ENCODE data around the gene TTI1. TPM values are rescaled to one million over a fixed set of nuclear protein-coding genes. Genes with fewer than 3 reads are reported as not detected.

TTI1 gene
- total and polyA plus RNA-seq, 2 of the 13 experiments (the other 11 are each of a cell fraction or from before 2014, with no cell fraction given), result 22.9 to 39.8 TPM

DNA sequence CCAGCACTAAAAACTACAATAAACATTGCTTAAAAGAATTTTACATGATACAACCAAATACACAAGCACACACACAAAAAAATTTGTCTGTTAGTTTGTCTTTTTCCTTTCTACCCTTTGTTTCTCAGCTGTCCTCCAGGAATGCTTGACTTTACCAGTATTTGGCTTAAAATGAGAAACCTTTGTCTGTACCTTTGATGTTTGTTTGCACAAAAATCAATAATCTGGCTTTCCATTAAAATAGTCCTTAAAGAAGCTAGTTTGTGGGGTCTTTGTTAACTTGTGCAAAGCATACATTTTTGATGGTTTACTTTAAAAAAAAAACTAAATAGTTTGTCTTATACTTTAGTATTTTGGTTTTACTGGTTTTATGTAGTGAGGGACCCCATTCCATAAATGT, 49.6 kb upstream of the TTI1 start (continued):
- TF ChIP-seq, protein P1, sequence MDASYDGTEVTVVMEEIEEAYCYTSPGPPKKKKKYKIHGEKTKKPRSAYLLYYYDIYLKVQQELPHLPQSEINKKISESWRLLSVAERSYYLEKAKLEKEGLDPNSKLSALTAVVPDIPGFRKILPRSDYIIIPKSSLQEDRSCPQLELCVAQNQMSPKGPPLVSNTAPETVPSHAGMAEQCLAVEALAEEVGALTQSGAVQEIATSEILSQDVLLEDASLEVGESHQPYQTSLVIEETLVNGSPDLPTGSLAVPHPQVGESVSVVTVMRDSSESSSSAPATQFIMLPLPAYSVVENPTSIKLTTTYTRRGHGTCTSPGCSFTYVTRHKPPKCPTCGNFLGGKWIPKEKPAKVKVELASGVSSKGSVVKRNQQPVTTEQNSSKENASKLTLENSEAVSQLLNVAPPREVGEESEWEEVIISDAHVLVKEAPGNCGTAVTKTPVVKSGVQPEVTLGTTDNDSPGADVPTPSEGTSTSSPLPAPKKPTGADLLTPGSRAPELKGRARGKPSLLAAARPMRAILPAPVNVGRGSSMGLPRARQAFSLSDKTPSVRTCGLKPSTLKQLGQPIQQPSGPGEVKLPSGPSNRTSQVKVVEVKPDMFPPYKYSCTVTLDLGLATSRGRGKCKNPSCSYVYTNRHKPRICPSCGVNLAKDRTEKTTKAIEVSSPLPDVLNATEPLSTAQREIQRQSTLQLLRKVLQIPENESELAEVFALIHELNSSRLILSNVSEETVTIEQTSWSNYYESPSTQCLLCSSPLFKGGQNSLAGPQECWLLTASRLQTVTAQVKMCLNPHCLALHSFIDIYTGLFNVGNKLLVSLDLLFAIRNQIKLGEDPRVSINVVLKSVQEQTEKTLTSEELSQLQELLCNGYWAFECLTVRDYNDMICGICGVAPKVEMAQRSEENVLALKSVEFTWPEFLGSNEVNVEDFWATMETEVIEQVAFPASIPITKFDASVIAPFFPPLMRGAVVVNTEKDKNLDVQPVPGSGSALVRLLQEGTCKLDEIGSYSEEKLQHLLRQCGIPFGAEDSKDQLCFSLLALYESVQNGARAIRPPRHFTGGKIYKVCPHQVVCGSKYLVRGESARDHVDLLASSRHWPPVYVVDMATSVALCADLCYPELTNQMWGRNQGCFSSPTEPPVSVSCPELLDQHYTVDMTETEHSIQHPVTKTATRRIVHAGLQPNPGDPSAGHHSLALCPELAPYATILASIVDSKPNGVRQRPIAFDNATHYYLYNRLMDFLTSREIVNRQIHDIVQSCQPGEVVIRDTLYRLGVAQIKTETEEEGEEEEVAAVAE (CRISPR knock-in tag; IDR thresholded peaks at IDR 0.05; ENCODE audit: borderline replicate concordance), result peak; percentile 46; the same call in 1 of the 2 replicates
- TF ChIP-seq DNMT1 (CRISPR knock-in tag; IDR thresholded peaks at IDR 0.05), result no peak
- TF ChIP-seq, protein P2, sequence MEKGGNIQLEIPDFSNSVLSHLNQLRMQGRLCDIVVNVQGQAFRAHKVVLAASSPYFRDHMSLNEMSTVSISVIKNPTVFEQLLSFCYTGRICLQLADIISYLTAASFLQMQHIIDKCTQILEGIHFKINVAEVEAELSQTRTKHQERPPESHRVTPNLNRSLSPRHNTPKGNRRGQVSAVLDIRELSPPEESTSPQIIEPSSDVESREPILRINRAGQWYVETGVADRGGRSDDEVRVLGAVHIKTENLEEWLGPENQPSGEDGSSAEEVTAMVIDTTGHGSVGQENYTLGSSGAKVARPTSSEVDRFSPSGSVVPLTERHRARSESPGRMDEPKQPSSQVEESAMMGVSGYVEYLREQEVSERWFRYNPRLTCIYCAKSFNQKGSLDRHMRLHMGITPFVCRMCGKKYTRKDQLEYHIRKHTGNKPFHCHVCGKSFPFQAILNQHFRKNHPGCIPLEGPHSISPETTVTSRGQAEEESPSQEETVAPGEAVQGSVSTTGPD (CRISPR knock-in tag; IDR thresholded peaks at IDR 0.05), result peak; percentile 99
- TF ChIP-seq, protein P3, sequence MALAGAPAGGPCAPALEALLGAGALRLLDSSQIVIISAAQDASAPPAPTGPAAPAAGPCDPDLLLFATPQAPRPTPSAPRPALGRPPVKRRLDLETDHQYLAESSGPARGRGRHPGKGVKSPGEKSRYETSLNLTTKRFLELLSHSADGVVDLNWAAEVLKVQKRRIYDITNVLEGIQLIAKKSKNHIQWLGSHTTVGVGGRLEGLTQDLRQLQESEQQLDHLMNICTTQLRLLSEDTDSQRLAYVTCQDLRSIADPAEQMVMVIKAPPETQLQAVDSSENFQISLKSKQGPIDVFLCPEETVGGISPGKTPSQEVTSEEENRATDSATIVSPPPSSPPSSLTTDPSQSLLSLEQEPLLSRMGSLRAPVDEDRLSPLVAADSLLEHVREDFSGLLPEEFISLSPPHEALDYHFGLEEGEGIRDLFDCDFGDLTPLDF (CRISPR knock-in tag; IDR thresholded peaks at IDR 0.05), result no peak
- no peak for TF ChIP-seq FIP1L1 (IDR thresholded peaks at IDR 0.05; ENCODE audit: borderline replicate concordance, insufficient read depth, low read depth, low read length)
- TF ChIP-seq ZNF749 (CRISPR knock-in tag; IDR thresholded peaks at IDR 0.05; ENCODE audit: borderline replicate concordance), result no peak
- TF ChIP-seq ZNF335 (CRISPR knock-in tag; IDR thresholded peaks at IDR 0.05), result no peak
- TF ChIP-seq ZNF331 (CRISPR knock-in tag; IDR thresholded peaks at IDR 0.05), result peak; percentile 55; the same call in 1 of the 2 replicates
- TF ChIP-seq NR2F6 (IDR thresholded peaks at IDR 0.05), result peak; percentile 81
- 0 out of 2 replicates have a peak, but pooled peaks have one; percentile 55 for TF ChIP-seq NR2F6 (CRISPR knock-in tag; IDR thresholded peaks at IDR 0.05)
- no peak for TF ChIP-seq ZNF777 (CRISPR knock-in tag; IDR thresholded peaks at IDR 0.05)
- no peak for TF ChIP-seq ZC3H13 (CRISPR knock-in tag; IDR thresholded peaks at IDR 0.05)
- TF ChIP-seq HDAC1 (CRISPR knock-in tag; IDR thresholded peaks at IDR 0.05), result peak; percentile 61; the same call in 1 of the 2 replicates
- TF ChIP-seq NFRKB (IDR thresholded peaks at IDR 0.05), result no peak
- TF ChIP-seq NONO (IDR thresholded peaks at IDR 0.05), result no peak
- TF ChIP-seq NONO (CRISPR knock-in tag; conservative IDR thresholded peaks at IDR 0.05), result peak; percentile 73
- peak; percentile 87 for TF ChIP-seq HDAC2 (CRISPR knock-in tag; IDR thresholded peaks at IDR 0.05)
- TF ChIP-seq, protein P4, sequence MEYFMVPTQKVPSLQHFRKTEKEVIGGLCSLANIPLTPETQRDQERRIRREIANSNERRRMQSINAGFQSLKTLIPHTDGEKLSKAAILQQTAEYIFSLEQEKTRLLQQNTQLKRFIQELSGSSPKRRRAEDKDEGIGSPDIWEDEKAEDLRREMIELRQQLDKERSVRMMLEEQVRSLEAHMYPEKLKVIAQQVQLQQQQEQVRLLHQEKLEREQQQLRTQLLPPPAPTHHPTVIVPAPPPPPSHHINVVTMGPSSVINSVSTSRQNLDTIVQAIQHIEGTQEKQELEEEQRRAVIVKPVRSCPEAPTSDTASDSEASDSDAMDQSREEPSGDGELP (IDR thresholded peaks at IDR 0.05; ENCODE audit: borderline replicate concordance, low read depth), result peak; percentile 96
- TF ChIP-seq, protein P5, sequence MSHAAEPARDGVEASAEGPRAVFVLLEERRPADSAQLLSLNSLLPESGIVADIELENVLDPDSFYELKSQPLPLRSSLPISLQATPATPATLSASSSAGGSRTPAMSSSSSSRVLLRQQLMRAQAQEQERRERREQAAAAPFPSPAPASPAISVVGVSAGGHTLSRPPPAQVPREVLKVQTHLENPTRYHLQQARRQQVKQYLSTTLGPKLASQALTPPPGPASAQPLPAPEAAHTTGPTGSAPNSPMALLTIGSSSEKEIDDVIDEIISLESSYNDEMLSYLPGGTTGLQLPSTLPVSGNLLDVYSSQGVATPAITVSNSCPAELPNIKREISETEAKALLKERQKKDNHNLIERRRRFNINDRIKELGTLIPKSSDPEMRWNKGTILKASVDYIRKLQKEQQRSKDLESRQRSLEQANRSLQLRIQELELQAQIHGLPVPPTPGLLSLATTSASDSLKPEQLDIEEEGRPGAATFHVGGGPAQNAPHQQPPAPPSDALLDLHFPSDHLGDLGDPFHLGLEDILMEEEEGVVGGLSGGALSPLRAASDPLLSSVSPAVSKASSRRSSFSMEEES (CRISPR knock-in tag; IDR thresholded peaks at IDR 0.05), result peak; percentile 43; the same call in 1 of the 2 replicates
- TF ChIP-seq RCOR2 (CRISPR knock-in tag; IDR thresholded peaks at IDR 0.05), result peak; percentile 95
- TF ChIP-seq ZFP36L1 (CRISPR knock-in tag; IDR thresholded peaks at IDR 0.05), result no peak

Measured in HepG2 (cell line).